ENCODE data around the gene TRMT2B. TPM values are rescaled to one million over a fixed set of nuclear protein-coding genes. Genes with fewer than 3 reads are reported as not detected.

Gene TRMT2B
- total and polyA plus RNA-seq, 4 donors, result 3.3 to 11.2 (median 7.0) TPM

DNA sequence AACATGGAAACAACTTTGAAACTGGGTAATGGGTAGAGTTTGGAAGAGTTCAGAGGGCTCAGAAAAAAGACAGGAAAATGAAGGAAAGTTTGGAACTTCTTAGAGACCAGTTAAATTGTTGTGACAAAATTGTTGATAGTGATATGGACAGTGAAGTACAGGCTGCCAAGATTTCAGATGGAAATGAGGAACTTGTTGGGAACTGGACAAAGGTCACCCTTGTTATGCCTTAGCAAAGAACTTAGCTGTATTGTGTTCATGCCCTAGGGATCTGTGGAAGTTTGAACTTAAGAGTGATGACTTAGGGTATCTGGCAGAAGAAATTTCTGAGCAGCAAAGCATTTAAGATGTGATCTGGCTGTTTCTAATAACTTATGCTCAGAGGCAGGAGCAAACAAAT is 87.5 kb downstream of the TRMT2B start:
- Histone ChIP-seq H3K36me3 (ENCODE audit: control insufficient read depth in 4 of 4, insufficient read depth in 3 of 4, low read depth in 1 of 4, low read length in 3 of 4) (no peaks in the 10 kb centered on the region), H3K27ac (ENCODE audit: low read depth in 1 of 2, low read length in 2 of 2) (no peak overlapping the region), H3K4me1 (ENCODE audit: control insufficient read depth in 4 of 4, insufficient read depth in 4 of 4, low read length in 3 of 4) (no peaks in the 10 kb centered on the region), H3K27me3 (ENCODE audit: control insufficient read depth in 4 of 4, insufficient read depth in 4 of 4, low read length in 3 of 4) (no peaks in the 10 kb centered on the region), H3K9me3 (ENCODE audit: control insufficient read depth in 4 of 4, low read length in 3 of 4) (no peaks in the 10 kb centered on the region), H3K9ac (ENCODE audit: low read depth in 1 of 2, low read length in 2 of 2) (no peak overlapping the region), H3K4me3 (ENCODE audit: low read depth in 1 of 3, low read length in 3 of 3) (no peak overlapping the region)
- DNase-seq (ENCODE audit: low spot score), result no peak
- TF ChIP-seq SP1 (IDR thresholded peaks at IDR 0.05), result no peak
- no peak for TF ChIP-seq RXRA (IDR thresholded peaks at IDR 0.05)
- no peak for TF ChIP-seq RAD21 (IDR thresholded peaks at IDR 0.05)
- TF ChIP-seq, protein P1, sequence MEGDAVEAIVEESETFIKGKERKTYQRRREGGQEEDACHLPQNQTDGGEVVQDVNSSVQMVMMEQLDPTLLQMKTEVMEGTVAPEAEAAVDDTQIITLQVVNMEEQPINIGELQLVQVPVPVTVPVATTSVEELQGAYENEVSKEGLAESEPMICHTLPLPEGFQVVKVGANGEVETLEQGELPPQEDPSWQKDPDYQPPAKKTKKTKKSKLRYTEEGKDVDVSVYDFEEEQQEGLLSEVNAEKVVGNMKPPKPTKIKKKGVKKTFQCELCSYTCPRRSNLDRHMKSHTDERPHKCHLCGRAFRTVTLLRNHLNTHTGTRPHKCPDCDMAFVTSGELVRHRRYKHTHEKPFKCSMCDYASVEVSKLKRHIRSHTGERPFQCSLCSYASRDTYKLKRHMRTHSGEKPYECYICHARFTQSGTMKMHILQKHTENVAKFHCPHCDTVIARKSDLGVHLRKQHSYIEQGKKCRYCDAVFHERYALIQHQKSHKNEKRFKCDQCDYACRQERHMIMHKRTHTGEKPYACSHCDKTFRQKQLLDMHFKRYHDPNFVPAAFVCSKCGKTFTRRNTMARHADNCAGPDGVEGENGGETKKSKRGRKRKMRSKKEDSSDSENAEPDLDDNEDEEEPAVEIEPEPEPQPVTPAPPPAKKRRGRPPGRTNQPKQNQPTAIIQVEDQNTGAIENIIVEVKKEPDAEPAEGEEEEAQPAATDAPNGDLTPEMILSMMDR (IDR thresholded peaks at IDR 0.05; ENCODE audit: low read depth, low read length, missing input control), result no peak
- TF ChIP-seq JUND (IDR thresholded peaks at IDR 0.05), result no peak
- no peak for TF ChIP-seq HNF4A (conservative IDR thresholded peaks at IDR 0.05)
- TF ChIP-seq FOXA1 (IDR thresholded peaks at IDR 0.05), result no peak
- no peak for TF ChIP-seq MAX (IDR thresholded peaks at IDR 0.05)
- no peak for TF ChIP-seq GABPA (IDR thresholded peaks at IDR 0.05 in 1 of 2, conservative IDR thresholded peaks at IDR 0.05 in 1 of 2)
- TF ChIP-seq EGR1 (IDR thresholded peaks at IDR 0.05; ENCODE audit: low read depth in 2 of 2), result no peak
- TF ChIP-seq FOXA2 (IDR thresholded peaks at IDR 0.05), result no peak
- TF ChIP-seq YY1 (IDR thresholded peaks at IDR 0.05), result no peak
- TF ChIP-seq NR2F2 (IDR thresholded peaks at IDR 0.05), result no peak

GRCh38 chrX:100962811-100963210 is 89.1 kb downstream of the TRMT2B start:
- TF ChIP-seq GABPA (IDR thresholded peaks at IDR 0.05 in 1 of 2, conservative IDR thresholded peaks at IDR 0.05 in 1 of 2), result no peak
- no peak for TF ChIP-seq REST (IDR thresholded peaks at IDR 0.05)
- Histone ChIP-seq H3K36me3 (ENCODE audit: control insufficient read depth in 4 of 4, insufficient read depth in 3 of 4, low read depth in 1 of 4, low read length in 3 of 4) (no peaks in the 10 kb centered on the region), H3K9ac (ENCODE audit: low read depth in 1 of 2, low read length in 2 of 2) (no peak overlapping the region), H3K4me3 (ENCODE audit: low read depth in 1 of 3, low read length in 3 of 3) (no peak overlapping the region), H3K27me3 (ENCODE audit: control insufficient read depth in 4 of 4, insufficient read depth in 4 of 4, low read length in 3 of 4) (no peaks in the 10 kb centered on the region), H3K9me3 (ENCODE audit: control insufficient read depth in 4 of 4, low read length in 3 of 4) (no peaks in the 10 kb centered on the region), H3K27ac (ENCODE audit: low read depth in 1 of 2, low read length in 2 of 2) (no peak overlapping the region), H3K4me1 (ENCODE audit: control insufficient read depth in 4 of 4, insufficient read depth in 4 of 4, low read length in 3 of 4) (no peaks in the 10 kb centered on the region)
- WGBS, result 86% methylated on average over 3 of the region's 3 CpGs
- DNase-seq (ENCODE audit: low spot score), result no peak

Other genes starting within 250 kb of the TRMT2B start
- 10 to 100 TPM in 1 of 2 donors, 1 to 10 TPM in 1; 6.3 to 11.8 TPM for gene CSTF2, start 231.7 kb downstream of the TRMT2B start, total RNA-seq
- 1 to 10 TPM; 3.9 to 4.3 TPM for gene CSTF2, start 231.7 kb downstream of the TRMT2B start, polyA plus RNA-seq
- gene NOX1, start 177.8 kb downstream of the TRMT2B start, total RNA-seq, result not detected
- under 1 TPM in 1 of 2 donors, not detected in 1; 0.36 TPM for gene NOX1, start 177.8 kb downstream of the TRMT2B start, polyA plus RNA-seq
- gene XKRX, start 123.2 kb downstream of the TRMT2B start, total RNA-seq, result under 1 TPM in 1 of 2 donors, not detected in 1; under 0.01 TPM
- gene XKRX, start 123.2 kb downstream of the TRMT2B start, polyA plus RNA-seq, result not detected
- gene ARL13A, start 82.4 kb downstream of the TRMT2B start, total RNA-seq, result not detected
- gene ARL13A, start 82.4 kb downstream of the TRMT2B start, polyA plus RNA-seq, result not detected
- gene TMEM35A, start 26.8 kb upstream of the TRMT2B start, total RNA-seq, result under 1 TPM in 1 of 2 donors, not detected in 1; 0.08 TPM
- under 1 TPM in 1 of 2 donors, not detected in 1; 0.02 TPM for gene TMEM35A, start 26.8 kb upstream of the TRMT2B start, polyA plus RNA-seq
- gene CENPI, start 46.1 kb upstream of the TRMT2B start, total RNA-seq, result 10 to 100 TPM in 1 of 2 donors, under 1 TPM in 1; 0.25 to 17.4 TPM
- under 1 TPM; 0.21 to 0.65 TPM for gene CENPI, start 46.1 kb upstream of the TRMT2B start, polyA plus RNA-seq
- under 1 TPM; under 0.01 to 0.23 TPM for gene DRP2, start 167.7 kb upstream of the TRMT2B start, total RNA-seq
- not detected for gene DRP2, start 167.7 kb upstream of the TRMT2B start, polyA plus RNA-seq
- under 1 TPM in 1 of 2 donors, not detected in 1; 0.33 TPM for gene TAF7L, start 239.2 kb upstream of the TRMT2B start, total RNA-seq
- gene TAF7L, start 239.2 kb upstream of the TRMT2B start, polyA plus RNA-seq, result under 1 TPM; 0.03 to 0.40 TPM